NK-92 treated with Interleukin-12 subunit alpha and Interleukin-12 subunit beta, amount 100 ng/mL, for 24 hours (cell line): Measurements from ENCODE around the gene C1orf167.

Source experiments
- DNase-seq: peaks from one replicate; lab custom pipeline; 2025; lab: John Stamatoyannopoulos, UW

C1orf167 gene

GRCh38 chr1:11736746-11737639, 25.0 kb upstream of the C1orf167 start:
- peak; percentile 49 for DNase-seq

GRCh38 chr1:11738096-11738495, 23.9 kb upstream of the C1orf167 start:
- no peak for DNase-seq

GRCh38 chr1:11738783-11739182, 23.2 kb upstream of the C1orf167 start:
- no peak for DNase-seq

- DNase-seq, result peak; percentile 78
Measured at GRCh38 chr1:11740258-11741192, 21.5 kb upstream of the C1orf167 start.

DNA sequence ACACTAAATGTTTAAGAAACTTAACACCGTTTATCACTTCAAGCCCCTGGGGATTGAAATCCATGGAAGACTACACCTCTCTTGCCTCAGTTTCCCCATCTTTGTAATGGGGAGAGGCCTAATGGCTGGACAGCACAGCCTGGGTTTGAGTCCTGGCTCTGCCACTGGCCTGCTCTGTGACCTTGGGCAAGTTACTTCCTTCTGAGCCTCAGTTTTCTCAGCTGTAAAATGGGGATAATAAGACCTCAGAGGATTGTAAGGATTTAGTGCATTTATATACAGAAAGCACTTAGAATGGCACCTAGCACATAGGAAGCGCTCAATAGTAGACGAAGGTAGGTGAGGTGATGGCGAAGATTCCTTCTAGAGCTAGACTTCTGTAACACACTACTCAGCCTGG, 20.5 kb upstream of the C1orf167 start:
- no peak for DNase-seq

DNA sequence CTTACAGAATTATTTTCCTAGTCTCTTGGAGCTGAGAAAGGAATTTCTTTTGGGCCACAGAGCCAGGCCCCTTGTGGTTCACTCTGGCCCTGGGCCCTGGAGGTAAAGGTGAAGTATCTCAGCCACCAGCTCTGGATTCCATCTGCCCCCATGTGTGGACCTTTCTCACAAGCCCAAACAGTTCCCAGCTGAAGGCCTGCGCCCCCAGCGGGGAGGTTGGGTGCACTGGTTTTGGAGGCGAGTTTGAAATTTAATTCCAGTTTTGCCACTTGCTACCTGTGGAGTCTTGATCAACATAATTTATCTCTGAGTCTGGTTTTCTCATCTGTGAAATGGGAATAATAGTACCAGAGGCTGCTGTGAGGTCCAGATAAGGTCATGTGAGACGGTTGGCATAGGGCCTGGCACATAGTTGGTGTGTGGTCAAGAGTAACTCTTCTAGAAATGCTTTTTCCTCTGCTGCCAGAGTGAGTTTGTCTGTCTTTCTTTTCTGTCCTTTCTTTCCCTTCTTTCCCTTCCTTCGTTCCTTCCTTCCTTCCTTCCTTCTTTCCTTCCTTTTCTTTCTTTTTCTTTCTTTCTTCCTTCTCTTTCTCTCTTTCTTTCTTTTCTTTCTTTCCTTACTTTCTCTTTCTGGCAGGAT, 20.0 kb upstream of the C1orf167 start:
- no peak for DNase-seq

DNA sequence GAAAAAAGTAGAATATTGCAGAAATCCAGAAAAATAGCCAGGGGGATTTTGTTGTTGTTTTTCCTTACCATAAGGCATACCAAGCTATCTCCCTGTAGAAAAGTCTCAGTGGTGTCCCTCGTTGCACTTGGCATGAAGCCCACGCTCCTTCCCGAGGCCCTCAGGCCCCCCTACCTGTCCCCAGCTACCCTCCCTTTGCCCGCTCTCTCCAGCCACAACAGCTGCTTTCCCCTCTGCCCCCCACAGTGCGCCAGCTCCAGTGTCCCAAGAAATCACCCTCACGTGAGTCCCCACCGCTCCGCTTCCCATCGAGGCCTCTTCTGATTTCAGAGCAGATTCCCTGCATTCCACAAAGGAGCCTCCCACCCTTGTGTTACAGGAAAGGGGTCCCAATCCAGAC, 17.7 kb upstream of the C1orf167 start:
- DNase-seq, result no peak

DNA sequence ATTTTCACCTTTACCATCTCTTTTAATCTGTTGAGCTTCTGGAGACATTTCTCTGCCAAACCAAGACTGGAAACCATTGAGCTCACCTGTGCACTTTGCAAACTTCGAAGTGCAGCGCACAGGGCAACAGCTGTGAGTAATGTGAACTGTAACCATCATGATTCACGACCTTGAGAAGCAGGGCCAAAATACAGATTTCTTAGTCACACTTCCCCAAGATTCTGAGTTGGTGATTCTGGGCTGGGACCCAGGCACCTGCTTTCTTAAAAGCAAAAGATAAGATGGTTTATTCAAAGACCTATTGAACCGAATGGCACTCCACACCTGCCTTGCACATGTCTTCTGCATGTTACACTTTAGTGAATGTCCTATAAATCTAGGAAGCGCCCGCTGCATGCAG, 15.9 kb upstream of the C1orf167 start:
- peak; percentile 36 for DNase-seq

- no peak for DNase-seq
Measured at GRCh38 chr1:11746795-11747487, 15.1 kb upstream of the C1orf167 start.

DNA sequence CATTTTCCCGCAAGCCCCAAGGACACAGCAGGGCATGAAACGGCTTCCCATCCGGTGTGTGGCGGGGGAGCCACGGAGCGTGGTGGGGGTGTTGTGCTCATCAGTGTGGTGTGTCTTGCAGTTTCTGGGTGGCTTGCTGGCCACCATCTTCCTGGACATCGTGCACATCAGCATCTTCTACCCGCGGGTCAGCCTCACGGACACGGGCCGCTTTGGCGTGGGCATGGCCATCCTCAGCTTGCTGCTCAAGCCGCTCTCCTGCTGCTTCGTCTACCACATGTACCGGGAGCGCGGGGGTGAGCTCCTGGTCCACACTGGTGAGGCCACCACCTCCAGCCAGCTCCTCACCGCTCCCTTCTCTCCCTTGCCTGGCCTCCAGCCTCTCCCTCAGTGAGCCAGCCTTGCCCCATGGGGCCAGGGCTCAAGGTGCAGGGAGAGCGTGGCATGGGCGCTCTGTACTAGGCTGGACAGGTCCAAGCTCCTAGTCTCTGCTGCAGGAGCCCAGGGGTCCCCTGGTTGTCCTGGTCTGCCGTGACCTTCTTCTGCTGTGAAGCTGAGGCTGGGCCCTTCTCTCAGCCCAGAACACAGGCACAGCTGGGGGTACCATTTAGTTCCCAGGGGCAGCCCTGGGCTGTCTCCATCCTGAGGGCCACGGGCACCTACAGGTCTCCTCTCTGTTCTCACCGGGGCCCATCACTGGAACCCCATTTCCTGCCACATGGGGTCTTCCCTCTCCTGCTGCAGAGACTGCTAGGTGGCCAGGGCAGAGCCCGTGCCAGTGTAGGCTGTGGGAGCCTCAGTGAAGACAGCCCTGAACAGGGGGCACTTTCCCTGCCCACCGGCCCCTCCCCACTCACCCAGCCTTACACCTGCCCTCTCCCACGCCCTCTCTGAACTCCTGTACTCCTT, 13.4 kb upstream of the C1orf167 start:
- DNase-seq, result no peak

DNA sequence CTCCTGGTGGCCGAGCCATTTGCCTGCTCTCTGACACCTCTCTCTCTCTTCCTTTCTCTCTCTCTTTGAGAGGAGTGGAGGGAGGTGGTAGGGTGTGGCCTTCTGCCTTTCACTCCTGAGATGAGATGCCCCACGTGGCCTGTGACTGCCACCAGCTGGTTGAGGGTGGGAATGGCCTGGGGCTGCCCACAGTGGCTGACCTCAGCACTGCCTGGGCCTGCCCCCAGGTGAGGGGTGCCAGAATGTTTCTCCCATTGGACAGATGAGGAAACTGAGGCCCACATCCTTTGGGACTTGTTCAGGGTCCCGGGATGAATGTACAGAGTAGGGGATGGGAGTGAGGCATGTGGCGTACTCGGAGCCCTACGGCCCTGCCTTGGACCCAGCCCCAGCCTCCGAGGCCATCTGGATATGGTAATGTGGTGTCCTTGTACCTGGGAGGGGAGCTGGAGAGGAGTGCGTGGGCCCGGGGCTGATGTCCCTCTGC, 12.7 kb upstream of the C1orf167 start:
- peak; percentile 78 for DNase-seq

GRCh38 chr1:11749996-11750395, 12.0 kb upstream of the C1orf167 start:
- DNase-seq, result no peak

DNA sequence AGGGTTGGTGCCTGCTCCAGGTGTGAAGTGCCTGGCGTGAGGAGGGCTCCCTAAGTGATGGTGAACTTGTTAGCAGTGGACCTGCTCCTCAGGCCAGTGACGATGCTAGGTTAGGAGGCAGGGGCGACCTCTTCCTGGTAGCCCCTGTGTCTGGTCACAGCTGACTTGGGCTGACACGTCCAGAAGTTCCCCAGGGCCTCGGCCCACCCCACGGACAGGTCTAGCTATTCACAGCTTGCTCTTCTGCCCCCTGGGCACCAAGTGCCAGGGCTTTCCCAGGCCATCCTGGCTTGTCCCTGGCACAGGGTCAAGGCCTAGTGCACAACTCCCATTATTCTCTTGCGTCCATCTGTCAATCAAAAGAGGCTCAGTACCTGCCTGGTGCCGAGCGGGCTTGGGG, 10.9 kb upstream of the C1orf167 start:
- no peak for DNase-seq

GRCh38 chr1:11752359-11753088, 9.5 kb upstream of the C1orf167 start:
- DNase-seq, result no peak

DNA sequence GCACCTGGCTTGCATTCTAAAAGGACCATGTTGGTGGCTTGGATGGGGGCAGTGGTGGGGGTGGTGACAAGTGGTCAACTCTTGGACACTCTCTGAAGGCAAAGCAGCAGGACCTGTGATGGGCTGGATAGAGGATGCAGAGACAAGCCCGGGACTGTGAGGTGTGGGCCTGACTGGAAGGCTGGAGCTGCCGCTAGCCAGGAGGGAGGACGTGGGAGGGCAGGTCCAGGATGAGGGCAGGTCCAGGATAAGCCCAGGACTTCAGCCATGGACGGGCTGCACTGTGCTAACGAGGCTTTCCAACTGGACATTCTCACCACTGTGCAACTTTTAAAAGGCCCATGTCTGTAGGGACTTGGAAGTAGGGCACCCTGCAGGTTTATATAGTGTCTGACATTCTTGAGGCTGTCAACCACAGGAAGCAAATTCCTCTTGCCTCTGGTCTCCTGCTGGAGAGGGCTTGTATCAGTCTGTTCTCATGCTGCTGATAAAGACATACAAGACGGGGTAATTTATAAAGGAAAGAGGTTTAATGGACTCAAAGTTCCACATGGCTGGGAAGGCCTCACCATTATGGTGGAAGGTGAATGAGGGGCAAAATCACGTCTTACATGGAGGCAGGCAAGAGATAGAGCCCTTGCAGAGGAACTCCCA, 8.3 kb upstream of the C1orf167 start:
- no peak for DNase-seq

- no peak for DNase-seq
Measured at GRCh38 chr1:11757047-11757446, 4.9 kb upstream of the C1orf167 start.

DNA sequence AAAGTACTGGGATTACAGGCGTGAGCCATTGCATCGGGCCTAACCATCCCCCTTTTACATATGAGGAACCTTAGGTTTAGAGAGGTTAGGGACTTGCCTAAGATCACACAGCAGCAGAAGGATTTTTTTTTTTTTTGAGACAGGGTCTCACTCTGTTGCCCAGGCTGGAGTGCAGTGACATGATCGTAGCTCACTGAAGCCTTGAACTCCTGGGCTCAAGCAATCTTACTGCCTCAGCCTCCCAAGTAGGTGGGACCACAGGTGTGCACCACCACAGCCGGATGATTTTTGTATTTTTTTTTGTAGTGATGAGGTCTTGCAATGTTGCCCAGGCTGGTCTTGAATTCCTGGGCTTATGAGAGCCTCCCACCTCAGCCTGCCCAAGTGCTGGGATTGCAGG, 2.2 kb upstream of the C1orf167 start:
- DNase-seq, result no peak

GRCh38 chr1:11761285-11761684, 708 bp upstream of the C1orf167 start:
- no peak for DNase-seq

DNA sequence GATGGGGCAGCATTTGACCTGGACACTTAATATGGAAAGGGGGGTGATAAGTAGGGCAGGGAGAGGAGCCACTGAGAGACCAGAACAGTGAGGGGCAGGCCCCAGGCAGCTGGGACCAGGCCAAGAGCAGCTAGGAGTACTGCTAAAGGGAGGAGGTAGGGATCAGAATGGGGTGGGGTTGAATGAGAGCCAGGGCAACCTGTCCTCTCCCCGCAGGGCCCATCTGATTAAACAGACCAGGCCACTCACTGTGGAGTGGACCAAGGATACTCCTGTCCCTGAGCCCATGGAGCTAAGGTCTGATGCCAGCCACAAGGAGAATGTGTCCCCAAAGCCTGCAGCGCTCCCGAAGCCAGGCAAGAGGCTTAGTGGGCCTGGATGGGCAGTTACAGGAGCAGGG, 2.1 kb downstream of the C1orf167 start:
- no peak for DNase-seq
